GM10847 (cell line): ENCODE measurements around the gene MAN1A2.

Experiments used
- POLR2A ChIP-seq: IDR thresholded peaks from 2 replicates; pipeline ENCODE4 v1.6.1; 2011; ENCODE audit not compliant: insufficient read length; ENCODE audit errors: extremely low read depth

Gene MAN1A2

DNA sequence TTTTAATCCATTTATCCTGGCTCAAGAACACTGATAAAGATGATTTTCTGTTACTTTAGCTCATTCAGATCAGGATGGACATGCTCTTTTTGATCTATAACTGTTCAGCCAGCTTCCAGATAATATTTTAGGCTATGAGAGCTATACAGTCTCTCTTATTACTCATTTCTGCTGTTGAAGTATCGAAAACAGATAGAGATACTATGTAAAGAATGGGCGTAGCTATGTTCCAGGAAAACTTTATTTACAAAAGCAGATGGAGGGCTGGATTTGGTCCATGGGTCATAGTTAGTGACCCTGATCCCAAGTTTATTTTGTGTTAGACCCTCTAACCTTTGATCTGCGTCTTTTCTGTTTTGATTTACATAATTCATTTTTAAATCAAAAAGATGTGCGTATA, 159.8 kb downstream of the MAN1A2 start:
- no peak for TF ChIP-seq POLR2A

GRCh38 chr1:117527566-117528102, 160.4 kb downstream of the MAN1A2 start:
- TF ChIP-seq POLR2A = no peak

GRCh38 chr1:117529683-117530082, 162.4 kb downstream of the MAN1A2 start:
- TF ChIP-seq POLR2A = no peak

DNA sequence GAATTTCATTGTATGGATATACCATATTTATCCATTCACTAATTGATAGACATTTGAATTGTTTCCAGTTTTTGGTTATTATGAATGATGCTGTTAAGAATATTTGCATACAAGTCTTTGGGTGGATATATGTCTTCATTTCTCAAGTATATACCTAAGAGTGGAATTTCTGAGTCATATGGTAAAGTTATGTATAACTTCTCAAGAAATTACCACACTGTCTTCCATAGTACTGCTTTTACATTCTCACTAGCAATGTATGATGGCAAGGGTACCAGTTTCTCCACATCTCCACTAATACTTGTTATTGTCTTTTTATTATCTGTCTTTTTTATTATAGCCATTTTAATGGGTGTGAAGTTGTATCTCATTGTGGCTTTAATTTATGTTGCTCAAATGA, 164.0 kb downstream of the MAN1A2 start:
- no peak for TF ChIP-seq POLR2A

DNA sequence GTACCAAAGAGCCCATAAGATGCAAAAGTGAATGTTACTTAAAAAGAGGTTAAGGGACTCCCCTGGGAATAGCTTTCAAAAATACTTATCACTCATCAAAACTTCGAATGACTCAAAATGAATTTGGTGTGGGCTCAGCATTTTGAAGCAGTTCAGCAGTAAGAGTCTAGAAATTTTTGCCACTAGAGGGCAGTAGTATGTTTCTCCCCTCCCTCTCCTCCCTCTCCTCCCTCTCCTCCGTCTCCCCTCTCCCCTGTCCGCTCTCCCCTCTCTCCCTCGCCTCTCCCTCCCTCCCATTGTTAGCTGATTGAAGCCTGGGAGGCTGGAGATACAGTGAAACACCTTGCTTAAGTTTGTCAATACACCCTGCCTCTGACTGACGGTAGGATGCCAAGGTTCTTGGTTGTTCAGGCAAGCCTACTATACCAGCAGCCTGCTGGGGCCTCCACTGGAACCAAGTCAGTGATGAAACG, 167.8 kb downstream of the MAN1A2 start:
- TF ChIP-seq POLR2A = no peak

DNA sequence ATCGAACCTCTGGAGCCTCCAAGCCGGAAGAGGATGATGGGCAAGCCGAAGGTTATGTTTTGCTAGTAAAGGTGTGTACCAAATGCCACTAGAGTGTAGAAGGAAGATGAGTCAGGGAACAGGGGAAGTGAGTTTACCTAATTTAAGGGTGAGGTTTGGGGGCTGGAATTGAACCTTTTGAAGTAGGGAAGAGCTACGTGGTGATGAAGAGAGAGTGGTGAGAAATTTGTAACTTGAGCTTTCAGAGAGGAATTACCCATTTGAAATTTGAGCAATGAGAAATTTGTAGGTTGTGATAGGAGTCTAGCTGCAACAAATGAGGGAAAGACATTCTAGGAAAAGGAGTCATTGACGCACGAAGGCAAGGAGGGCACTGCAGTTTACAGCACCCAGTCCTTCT, 168.6 kb downstream of the MAN1A2 start:
- TF ChIP-seq POLR2A = no peak

GRCh38 chr1:117537291-117537920, 170.2 kb downstream of the MAN1A2 start:
- TF ChIP-seq POLR2A = no peak

DNA sequence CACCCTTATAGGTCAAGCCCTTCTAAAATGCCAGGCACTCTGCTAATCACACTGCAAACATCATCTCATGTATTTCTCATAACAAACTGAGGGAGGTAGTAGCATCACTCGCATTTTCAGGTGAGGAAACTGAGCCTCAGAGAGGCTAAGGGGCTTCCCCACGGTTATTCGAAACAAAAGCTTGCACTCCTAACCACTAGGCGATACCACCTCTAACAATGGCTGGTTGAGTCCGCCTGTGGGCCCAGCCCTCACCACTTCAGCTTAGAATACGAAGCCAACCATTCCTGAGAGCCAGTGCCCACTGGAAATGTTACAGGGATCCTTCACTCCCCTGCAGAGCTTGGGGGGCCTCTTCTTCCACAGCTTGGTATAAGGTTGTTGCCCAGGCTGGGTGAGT, 173.3 kb downstream of the MAN1A2 start:
- no peak for TF ChIP-seq POLR2A

GRCh38 chr1:117541003-117541402, 173.8 kb downstream of the MAN1A2 start:
- TF ChIP-seq POLR2A = no peak

DNA sequence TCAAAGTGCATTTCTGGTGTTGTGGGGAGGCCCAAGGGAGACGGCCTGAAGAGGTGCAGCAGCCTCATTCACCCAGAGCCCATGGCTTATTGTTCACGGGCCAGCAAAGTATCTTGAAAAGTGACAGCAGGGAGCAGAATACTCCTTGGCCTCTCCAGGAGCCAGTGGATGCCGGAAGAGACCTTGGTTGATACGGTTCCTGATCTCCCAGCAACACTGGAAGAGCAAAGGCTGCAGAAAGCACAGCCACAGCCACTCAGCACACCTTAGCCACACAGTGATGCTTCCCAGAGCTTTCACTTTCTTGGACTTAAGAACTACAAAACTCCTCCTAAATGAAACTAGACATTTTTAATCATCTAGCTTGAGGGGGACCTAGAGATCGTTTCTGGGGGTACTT, 174.3 kb downstream of the MAN1A2 start:
- TF ChIP-seq POLR2A = no peak

DNA sequence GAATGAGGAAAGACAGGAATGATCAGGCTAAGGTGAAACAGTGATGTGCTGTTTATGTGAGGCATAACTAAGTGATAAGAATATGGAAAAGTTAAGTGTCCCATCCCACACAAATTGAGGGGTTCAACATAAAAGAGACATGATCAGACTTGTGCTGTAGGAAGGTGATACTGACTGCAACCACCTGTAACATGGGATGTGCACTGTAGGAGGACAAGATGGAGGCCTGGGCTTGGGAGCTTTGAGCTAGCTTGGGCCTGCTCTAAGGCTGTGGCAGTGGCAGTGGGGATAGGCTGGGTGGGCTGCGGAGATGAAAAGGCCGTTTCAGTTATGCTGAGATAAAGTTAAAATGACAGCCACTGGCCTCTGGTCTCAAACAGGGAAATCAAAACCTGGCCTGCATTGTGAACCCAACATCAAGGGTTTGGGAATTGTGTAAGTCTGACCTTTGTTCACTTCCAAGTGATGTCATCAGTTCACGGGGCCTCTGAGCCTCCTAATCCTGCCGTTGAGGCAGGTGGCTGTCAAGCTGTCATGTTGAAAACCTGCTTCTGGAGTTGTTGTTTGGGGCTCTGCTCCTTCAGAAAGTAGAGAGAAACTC, 177.4 kb downstream of the MAN1A2 start:
- TF ChIP-seq POLR2A = no peak

GRCh38 chr1:117546467-117546866, 179.2 kb downstream of the MAN1A2 start:
- no peak for TF ChIP-seq POLR2A

- TF ChIP-seq POLR2A = no peak
Observed at GRCh38 chr1:117553471-117553870, 186.2 kb downstream of the MAN1A2 start.

- no peak for TF ChIP-seq POLR2A
Observed at GRCh38 chr1:117555806-117556205, 188.6 kb downstream of the MAN1A2 start.

DNA sequence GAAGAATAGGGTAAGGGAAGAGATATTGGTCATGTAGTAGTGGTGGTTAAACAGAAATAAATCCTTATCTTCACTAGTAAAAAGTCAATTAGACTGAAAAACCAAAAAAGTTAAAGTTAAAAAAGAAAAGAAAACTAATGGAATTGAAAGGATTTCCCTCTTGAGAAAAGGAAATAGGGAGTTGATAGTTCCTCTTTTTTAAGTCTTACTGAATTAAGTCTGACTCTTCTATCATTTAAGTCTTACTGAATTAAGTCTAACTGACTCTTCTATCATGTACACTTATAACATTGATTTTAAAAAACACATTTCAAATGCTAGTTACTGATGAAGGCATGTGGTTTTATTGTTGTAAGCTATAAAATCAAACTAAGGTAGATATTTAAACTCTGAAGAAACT, 189.1 kb downstream of the MAN1A2 start:
- TF ChIP-seq POLR2A = no peak

DNA sequence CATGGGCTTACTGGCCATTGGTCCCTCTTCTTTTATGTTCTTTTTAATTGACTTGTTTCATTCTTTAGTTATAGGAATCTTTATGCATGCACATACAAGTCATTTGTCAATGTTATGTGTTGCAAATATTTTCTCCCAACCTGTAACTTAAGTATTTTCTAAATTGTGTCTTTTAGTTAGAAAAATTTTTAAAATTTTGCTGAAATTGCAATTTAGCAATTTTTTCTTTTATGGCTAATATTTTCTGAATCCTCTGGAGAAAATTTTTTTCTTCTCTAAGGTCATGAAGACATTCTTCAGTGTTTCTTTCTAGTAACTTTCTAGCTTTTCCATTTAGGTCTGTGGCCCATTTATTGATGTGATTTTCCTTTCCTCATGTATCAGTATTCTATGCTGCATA, 189.7 kb downstream of the MAN1A2 start:
- TF ChIP-seq POLR2A = no peak

GRCh38 chr1:117559139-117559538, 191.9 kb downstream of the MAN1A2 start:
- TF ChIP-seq POLR2A = no peak
